ENCODE data around the gene ATP5ME.
"Not testable (repeated sequence)": the region's sequence is repeated elsewhere in the genome, so short reads cannot be mapped to it uniquely, and the experiment has no call there.

Gene ATP5ME

DNA sequence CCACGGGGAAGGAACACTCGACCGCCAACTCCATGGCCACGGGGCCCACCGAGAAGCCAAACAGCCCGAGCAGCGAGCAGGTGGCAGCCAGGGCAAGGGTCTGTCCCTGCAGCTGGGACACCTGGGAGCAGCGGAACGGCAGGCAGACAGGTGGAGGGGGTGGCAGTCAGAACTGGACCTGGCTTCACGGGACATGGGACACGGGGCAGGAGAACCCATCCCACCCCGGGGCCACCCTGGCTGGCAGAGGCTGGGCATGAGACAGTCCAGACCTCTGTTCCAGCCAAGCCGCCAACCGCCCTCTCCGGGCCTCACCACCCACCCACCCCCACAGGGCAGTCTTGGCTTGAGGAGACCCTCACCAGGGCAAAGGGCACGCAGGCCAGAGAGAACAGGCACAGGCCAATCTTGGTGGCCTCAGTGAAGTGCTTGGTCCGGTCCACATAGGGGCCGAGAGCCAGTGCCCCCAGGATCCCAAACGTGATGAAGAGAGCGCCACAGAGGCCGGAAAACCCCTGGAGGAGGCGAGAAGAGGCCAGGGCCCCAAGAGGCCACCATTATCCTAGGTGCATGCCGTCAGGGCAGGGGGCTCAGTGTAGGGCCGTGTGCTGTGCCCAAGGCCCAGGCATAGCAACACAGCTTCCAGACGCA lies 9.3 kb upstream of the ATP5ME start:
- no peak for DNase-seq

DNA sequence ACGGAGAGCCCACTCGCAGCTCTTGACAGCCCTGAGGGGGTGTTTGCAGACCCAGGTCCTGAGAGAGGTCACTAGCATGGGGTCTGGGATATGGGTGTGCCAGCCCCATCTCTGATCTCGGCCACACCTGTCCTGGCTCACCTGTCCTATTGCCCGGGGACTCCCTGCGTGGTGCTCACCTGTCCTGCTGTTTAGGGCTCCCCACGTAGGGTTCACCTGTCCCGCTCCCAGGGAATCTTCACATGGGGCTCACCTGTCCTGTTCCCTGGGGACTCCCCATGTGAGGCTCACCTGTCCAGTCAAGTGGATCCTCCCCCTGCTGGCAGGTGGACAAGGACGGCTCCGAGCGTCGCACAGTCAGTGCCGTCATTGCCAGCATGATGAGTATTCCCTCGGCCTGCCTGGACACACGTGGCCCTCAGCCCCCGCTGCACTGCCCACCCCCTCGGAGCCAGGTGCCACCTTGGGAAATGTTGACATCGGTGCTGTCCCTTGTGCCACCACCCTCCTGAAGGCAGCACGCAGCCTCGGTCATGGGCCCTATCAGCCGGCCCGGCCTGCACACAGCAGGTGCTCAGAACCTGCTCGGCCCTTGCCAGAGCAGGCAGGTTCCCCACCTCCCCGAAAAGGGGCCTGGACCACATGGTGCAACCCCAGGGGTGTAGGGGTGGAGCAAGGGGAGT lies 8.6 kb upstream of the ATP5ME start:
- no peak for DNase-seq

GRCh38 chr4:681736-682451 lies 7.8 kb upstream of the ATP5ME start:
- DNase-seq: peak; percentile 51 to 65

DNA sequence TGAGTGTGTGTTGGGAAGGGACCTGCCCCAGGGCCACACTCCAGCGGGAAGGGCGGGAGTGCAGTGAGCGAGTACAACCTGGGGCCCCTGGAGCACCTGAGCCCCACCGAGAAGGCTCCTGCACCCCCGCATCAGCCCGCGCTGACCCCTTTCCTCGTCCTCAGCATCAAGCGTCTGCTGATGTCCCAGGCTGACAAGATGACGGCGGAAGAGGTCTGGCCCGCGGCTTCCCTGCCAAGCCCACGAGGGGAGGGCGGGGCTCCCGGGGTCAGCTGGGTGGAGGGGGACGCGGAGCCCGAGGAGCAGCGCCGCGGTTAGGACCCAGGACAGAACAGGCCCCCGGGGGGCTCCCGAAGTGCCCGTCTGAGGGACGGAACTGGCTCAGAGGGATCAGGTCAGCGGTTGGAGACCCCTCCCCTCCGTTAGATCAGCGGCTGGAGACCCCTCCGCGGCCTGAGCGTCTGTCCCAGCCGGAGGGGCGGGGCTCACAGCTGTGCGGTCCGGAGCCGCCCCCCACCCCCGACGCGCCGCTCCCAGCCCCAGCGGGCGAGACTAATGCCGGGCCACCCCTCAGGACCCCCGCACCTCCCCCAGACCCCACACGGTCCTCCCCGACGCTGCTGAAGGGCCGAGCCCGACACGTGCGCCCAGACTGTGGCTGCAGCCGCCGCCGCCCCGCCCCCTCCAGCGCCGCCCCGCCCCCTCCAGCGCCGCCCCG lies 7.0 kb upstream of the ATP5ME start:
- DNase-seq: peak; percentile 67 to 72

- DNase-seq: peak; percentile 28 to 45
Measured at GRCh38 chr4:680551-680927, 6.5 kb upstream of the ATP5ME start.

DNA sequence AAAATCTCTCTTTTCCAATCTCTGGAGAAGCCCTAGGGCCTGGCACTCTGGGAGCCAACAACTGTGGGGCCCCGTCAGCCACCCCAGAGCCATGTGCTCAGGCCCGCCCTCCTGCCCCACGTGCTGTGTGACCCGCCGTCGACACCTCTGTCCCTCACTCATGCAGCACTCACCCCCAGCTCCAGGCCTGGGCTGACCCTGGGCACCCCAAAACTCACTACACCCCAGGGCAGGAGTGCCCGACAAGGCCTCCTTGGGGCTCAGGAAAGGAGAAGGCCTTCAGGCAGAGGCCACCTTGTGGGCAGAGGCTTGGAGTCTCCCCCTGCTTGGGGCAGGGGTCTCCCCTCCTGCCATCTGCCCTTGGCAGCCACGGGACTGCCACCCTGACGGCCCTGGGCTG lies 6.0 kb upstream of the ATP5ME start:
- DNase-seq: no peak

DNA sequence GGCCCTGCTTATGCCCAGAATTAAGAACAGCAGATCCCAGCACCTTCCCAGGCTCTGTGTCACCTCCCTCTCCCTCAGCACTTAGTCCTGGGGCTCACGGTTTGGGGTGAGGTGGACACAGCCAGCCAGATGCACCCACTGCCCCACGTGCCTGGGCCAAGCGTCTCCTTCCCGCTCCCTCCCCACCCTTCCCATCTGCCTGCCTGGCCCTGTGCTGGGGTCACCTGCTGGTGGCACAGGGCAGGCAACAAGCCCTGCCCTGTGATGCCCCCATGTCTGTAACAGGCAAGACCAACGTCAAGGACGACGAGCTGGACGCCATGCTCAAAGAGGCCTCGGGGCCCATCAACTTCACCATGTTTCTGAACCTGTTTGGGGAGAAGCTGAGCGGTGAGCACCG lies 5.6 kb upstream of the ATP5ME start:
- no peak for DNase-seq

DNA sequence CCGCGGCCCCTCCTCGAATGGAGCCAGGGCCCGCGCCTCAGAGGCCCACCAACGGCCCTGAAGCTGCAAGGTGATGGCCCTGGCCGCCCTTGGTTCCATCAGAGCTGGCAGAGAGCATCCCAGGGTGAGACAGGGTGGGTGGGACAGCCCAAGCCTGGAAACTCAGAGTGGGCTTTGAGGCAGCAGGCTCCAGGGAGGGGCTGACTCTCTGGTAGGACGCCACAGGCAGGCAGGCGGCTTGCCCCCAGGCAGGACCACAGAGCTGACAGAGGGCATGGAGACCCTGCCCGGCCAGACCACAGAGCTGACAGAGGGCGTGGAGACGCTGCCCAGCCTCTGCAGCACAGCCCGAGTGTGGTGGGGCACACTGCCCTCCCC lies 5.0 kb upstream of the ATP5ME start:
- no peak for DNase-seq

GRCh38 chr4:678331-679103 lies 4.4 kb upstream of the ATP5ME start:
- no peak for DNase-seq

GRCh38 chr4:677431-678293 lies 3.6 kb upstream of the ATP5ME start:
- peak in 1 of 2 donors; percentile 42 for DNase-seq

DNA sequence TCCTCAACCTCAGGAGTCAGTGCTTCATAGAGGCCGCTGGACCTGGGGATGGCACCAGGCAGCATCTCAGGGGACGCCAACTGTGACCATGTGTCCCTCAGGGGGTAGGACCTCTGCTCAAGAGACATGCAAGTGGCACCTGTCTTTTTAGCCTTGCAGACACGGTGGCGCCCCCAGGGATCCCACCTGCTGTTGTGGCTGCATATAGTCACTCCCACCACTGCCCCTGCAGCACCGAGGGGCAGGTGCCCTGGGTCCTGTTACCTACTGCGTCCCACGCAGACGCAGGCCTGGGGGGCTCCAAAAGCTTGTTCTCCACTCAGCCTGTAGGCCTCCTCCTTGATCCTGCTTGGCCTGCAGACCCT lies 2.8 kb upstream of the ATP5ME start:
- DNase-seq: no peak

- peak in 1 of 2 donors; percentile 20 for DNase-seq
Measured at GRCh38 chr4:675980-676870, 2.1 kb upstream of the ATP5ME start.

DNA sequence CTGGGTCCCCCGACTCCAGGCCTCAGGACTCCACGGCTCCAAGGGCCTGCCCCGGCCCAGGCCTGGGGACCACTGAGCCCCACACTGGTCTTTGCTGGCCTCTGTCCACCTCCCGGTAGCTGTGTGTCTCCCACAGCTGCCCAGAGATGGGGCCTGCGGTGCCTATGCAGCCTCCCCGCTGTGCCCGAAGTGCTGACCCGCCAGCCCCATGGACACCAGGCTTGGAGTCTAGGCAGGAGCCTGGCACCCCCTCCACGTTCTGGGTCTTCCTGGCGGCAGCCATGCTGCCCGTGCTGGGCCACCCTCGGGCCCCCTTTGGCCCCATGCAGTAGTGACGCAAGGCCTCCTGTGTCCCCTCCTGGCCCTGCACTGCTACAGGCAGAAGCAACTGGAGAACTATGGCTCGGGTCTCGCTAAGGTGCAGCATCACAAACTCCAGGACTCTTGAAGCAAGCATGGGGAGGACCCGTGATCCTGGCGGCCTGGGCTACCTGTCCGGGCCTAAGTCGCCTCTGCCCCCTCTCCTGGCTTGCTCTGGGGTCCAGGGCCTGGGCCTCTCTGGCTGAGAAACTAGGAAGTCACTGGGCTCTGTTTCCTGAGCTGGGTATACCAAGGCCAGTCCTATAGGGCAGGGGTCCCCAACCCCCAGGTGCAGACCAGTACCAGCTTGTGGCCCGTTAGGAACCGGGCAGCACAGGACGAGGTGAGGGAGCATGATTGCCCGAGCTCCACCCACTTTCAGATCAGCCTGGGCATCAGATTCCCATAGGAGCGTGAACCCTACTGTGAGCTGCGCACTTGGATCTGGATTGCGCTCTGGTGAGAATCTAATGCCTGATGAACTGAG lies 1.2 kb upstream of the ATP5ME start:
- no peak for DNase-seq

DNA sequence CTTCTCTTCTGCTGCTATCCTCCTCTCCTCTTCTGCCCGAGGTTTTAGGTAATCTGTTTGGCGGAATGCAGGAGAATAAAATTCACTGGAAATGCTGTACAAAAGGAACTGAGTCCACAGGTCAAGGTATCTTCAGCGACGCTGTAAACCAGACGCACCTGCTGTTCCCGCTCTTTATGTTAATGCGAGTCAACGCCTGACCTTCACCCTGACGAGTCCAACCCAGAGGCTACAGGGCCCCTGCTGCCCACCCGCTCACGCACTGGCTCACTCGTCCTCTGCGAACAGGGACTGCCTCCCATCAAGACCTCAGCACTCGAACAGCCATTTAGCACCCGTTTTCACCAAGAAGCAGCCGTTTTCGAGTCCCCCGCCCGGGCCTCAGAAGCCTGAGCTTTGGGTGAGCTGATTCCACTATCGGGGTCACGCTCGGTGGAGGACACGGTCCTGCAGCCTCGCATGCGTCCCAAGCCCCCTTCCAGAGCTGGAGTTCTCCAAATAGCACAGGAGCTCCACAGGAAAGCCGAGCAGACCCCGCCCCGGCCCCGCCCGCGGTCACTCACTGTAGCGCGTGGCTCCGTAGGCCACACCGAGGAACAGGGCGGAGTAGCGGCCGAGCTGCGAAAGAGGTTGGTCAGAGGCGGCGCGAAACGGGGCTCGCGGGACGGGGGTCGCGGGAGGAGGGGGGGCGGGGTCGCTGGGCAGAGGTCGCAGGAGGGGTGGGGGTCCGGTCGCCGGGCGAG lies 556 bp downstream of the ATP5ME start:
- no peak for DNase-seq

GRCh38 chr4:671769-672168 lies 2.3 kb downstream of the ATP5ME start:
- no peak for DNase-seq

- DNase-seq: not testable (repeated sequence)
Measured at GRCh38 chr4:669806-670559, 4.1 kb downstream of the ATP5ME start.

GRCh38 chr4:668219-668618 lies 5.9 kb downstream of the ATP5ME start:
- DNase-seq: not testable (repeated sequence)

GRCh38 chr4:667545-667925 lies 6.5 kb downstream of the ATP5ME start:
- DNase-seq: no peak

All from CD4-positive, alpha-beta T cell treated with Interleukin-1 beta for 1 hour (primary cell).